Mesothelial cell of epicardium (in vitro differentiated cells): ENCODE results near the gene GJB2. TPM values are rescaled to one million over a fixed set of nuclear protein-coding genes. Genes with fewer than 3 reads are reported as not detected.

ENCODE experiments used
- DNase-seq, 2 experiments: peaks; one replicate each; pipeline ENCODE4 v3.0.0; 2021; ENCODE audit warnings: low spot score in 2 of 2; ENCODE audit not compliant: unreplicated experiment in 2 of 2
- H3K27ac Mint-ChIP-seq: 2 replicates; pipeline ENCODE4 v1.8.0; 2021; ENCODE audit warnings: mixed read lengths
- H3K27me3 Mint-ChIP-seq: 2 replicates; pipeline ENCODE4 v1.8.0; 2021; ENCODE audit warnings: low read depth, mixed read lengths
- H3K36me3 Mint-ChIP-seq: 2 replicates; pipeline ENCODE4 v1.8.0; 2021; ENCODE audit warnings: mixed read lengths
- H3K4me1 Mint-ChIP-seq: 2 replicates; pipeline ENCODE4 v1.8.0; 2021; ENCODE audit warnings: mixed read lengths
- H3K4me3 Mint-ChIP-seq: 2 replicates; pipeline ENCODE4 v1.8.0; 2021; ENCODE audit warnings: mild to moderate bottlenecking, moderate library complexity, mixed read lengths
- H3K9me3 Mint-ChIP-seq: 2 replicates; pipeline ENCODE4 v1.8.0; 2021; ENCODE audit warnings: mixed read lengths
- CTCF ChIP-seq: fragments of 200-600 bp; sonication (generic); IDR thresholded peaks from one replicate; pipeline ENCODE4 v1.5.0; 2021; ENCODE audit warnings: antibody characterized with exemption; ENCODE audit not compliant: unreplicated experiment
- total RNA-seq: library from RNA; stranded (reverse); gene quantifications from 3 replicates; pipeline ENCODE4 v1.2.1, GENCODE V29; 2021

Gene GJB2
- 24.4 to 27.2 TPM (median 25.4 TPM) in 3 replicates for total RNA-seq

- Mint-ChIP-seq H3K9me3 (no peaks in the 10 kb centered on the region), H3K36me3 (peaks cover 7% of the 10 kb centered on the region), H3K4me1 (peaks cover 48% of the 10 kb centered on the region), H3K27ac (no peak within 1 kb of the TSS), H3K4me3 (peak within 1 kb of the TSS; percentile 74), H3K27me3 (peaks cover 50% of the 10 kb centered on the region)
- DNase-seq = no peak
- no peak for TF ChIP-seq CTCF
These were observed at the start of gene GJB2 for GRCh38 chr13:20192836-20193161. Gene GJB2, minus strand, starts transcription at chr13:20192938. Its CDS starts 3,357 bp downstream, at chr13:20189581.

- H3K9me3 Mint-ChIP-seq = peaks cover 12% of the 10 kb centered on the region
- H3K27me3 Mint-ChIP-seq = no peaks in the 10 kb centered on the region
- DNase-seq = no peak
- TF ChIP-seq CTCF = no peak
- no peak overlapping the region for H3K27ac Mint-ChIP-seq
- H3K36me3 Mint-ChIP-seq = peaks cover 7% of the 10 kb centered on the region
- H3K4me1 Mint-ChIP-seq = peaks cover 13% of the 10 kb centered on the region
- H3K4me3 Mint-ChIP-seq = no peak overlapping the region
These were observed 48.9 kb upstream of the GJB2 start for GRCh38 chr13:20241593-20241992.

- Mint-ChIP-seq H3K36me3 (peaks cover 4% of the 10 kb centered on the region), H3K9me3 (peaks cover 10% of the 10 kb centered on the region), H3K27ac (no peak overlapping the region), H3K4me3 (no peak overlapping the region), H3K27me3 (peaks cover 6% of the 10 kb centered on the region), H3K4me1 (peaks cover 10% of the 10 kb centered on the region)
- no peak for TF ChIP-seq CTCF
- DNase-seq = no peak
These were observed 47.0 kb upstream of the GJB2 start for GRCh38 chr13:20239748-20240147.

GRCh38 chr13:20232556-20233277, 40.0 kb upstream of the GJB2 start:
- Mint-ChIP-seq H3K4me1 (peaks cover 27% of the 10 kb centered on the region), H3K27me3 (peaks cover 44% of the 10 kb centered on the region), H3K4me3 (peak overlapping the region; percentile 46), H3K27ac (no peak overlapping the region), H3K36me3 (no peaks in the 10 kb centered on the region), H3K9me3 (no peaks in the 10 kb centered on the region)
- TF ChIP-seq CTCF = no peak
- DNase-seq = no peak

- no peak for TF ChIP-seq CTCF
- peaks cover 28% of the 10 kb centered on the region for H3K4me1 Mint-ChIP-seq
- H3K9me3 Mint-ChIP-seq = no peaks in the 10 kb centered on the region
- H3K36me3 Mint-ChIP-seq = peaks cover 2% of the 10 kb centered on the region
- DNase-seq = peak in 1 of 2 experiments; percentile 48
- peak within 1 kb of the TSS; percentile 77 for H3K4me3 Mint-ChIP-seq
- H3K27me3 Mint-ChIP-seq = peaks cover 44% of the 10 kb centered on the region
- peak within 1 kb of the TSS; percentile 83 for H3K27ac Mint-ChIP-seq
These were observed 39.3 kb upstream of the GJB2 start, which contains the start of gene GJB6 for GRCh38 chr13:20231839-20232555. Gene GJB6, minus strand, starts transcription at chr13:20232319. Its CDS starts 8,839 bp downstream, at chr13:20223480.
